GM12878 (cell line): ENCODE measurements around the gene POTEF.
"Not testable (repeated sequence)": the region's sequence is repeated elsewhere in the genome, so short reads cannot be mapped to it uniquely, and the experiment has no call there.

Source experiments
- ATF3 ChIP-seq: IDR thresholded peaks from 2 replicates; pipeline ENCODE4 v1.6.1; 2011; ENCODE audit warnings: low read depth, mild to moderate bottlenecking, low read length, moderate library complexity, borderline replicate concordance; ENCODE audit errors: extremely low read depth
- BCL3 ChIP-seq: IDR thresholded peaks from 2 replicates; pipeline ENCODE4 v1.6.1; 2011; ENCODE audit warnings: borderline replicate concordance, low read depth, mild to moderate bottlenecking, moderate library complexity, low read length; ENCODE audit not compliant: insufficient read depth, poor library complexity, severe bottlenecking
- EZH2 ChIP-seq: IDR thresholded peaks from 2 replicates; pipeline ENCODE4 v1.6.1; 2012; ENCODE audit warnings: low read depth, mild to moderate bottlenecking, control low read depth, inconsistent platforms, low read length, borderline replicate concordance; ENCODE audit not compliant: control insufficient read depth
- POLR2A ChIP-seq: IDR thresholded peaks from 2 replicates; pipeline ENCODE4 v1.6.1; 2011; ENCODE audit warnings: low read depth, mild to moderate bottlenecking, low read length
- POLR2AphosphoS5 ChIP-seq: IDR thresholded peaks from 2 replicates; pipeline ENCODE4 v1.6.1; 2011; ENCODE audit warnings: mild to moderate bottlenecking, low read length, inconsistent platforms
- RELA ChIP-seq: fragments of 450-650 bp; IDR thresholded peaks from 2 replicates; pipeline ENCODE4 v1.8.0; 2014; ENCODE audit warnings: borderline replicate concordance; ENCODE audit not compliant: partially characterized antibody
- SIX5 ChIP-seq: IDR thresholded peaks from 2 replicates; pipeline ENCODE4 v1.6.1; 2011; ENCODE audit warnings: mild to moderate bottlenecking, low read depth, low read length, moderate library complexity; ENCODE audit not compliant: severe bottlenecking
- SMAD1 ChIP-seq: fragments of 450-650 bp; IDR thresholded peaks from 2 replicates; pipeline ENCODE4 v1.6.1; 2018; ENCODE audit warnings: mild to moderate bottlenecking, low read depth; ENCODE audit not compliant: partially characterized antibody
- SREBF1 ChIP-seq: IDR thresholded peaks from 2 replicates; pipeline ENCODE4 v1.6.1; 2012; ENCODE audit warnings: mild to moderate bottlenecking, low read length
- TARDBP ChIP-seq: IDR thresholded peaks from 2 replicates; pipeline ENCODE4 v1.6.1; 2016; ENCODE audit warnings: borderline replicate concordance
- TF ChIP-seq, protein P1 (sequence below): fragments of 450-650 bp; IDR thresholded peaks from 2 replicates; pipeline ENCODE4 v1.6.1; 2017; ENCODE audit warnings: low read depth, mild to moderate bottlenecking, moderate library complexity

- not testable (repeated sequence) for TF ChIP-seq SIX5, ATF3, SREBF1, BCL3, RELA, TARDBP, SMAD1, POLR2AphosphoS5, POLR2A, EZH2
- TF ChIP-seq, protein P1, sequence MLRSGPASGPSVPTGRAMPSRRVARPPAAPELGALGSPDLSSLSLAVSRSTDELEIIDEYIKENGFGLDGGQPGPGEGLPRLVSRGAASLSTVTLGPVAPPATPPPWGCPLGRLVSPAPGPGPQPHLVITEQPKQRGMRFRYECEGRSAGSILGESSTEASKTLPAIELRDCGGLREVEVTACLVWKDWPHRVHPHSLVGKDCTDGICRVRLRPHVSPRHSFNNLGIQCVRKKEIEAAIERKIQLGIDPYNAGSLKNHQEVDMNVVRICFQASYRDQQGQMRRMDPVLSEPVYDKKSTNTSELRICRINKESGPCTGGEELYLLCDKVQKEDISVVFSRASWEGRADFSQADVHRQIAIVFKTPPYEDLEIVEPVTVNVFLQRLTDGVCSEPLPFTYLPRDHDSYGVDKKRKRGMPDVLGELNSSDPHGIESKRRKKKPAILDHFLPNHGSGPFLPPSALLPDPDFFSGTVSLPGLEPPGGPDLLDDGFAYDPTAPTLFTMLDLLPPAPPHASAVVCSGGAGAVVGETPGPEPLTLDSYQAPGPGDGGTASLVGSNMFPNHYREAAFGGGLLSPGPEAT, result not testable (repeated sequence)
Observed at GRCh38 chr2:130148515-130148914, 19.5 kb upstream of the POTEF start.
